Keratinocyte (primary cell): ENCODE data around the gene KRTAP10-4. TPM values are rescaled to one million over a fixed set of nuclear protein-coding genes. Genes with fewer than 3 reads are reported as not detected.
"Not testable (repeated sequence)": the region's sequence is repeated elsewhere in the genome, so short reads cannot be mapped to it uniquely, and the experiment has no call there.

Source experiments
- DNase-seq: peaks from one replicate; pipeline ENCODE4 v3.0.0-alpha.2; 2011; ENCODE audit warnings: low read depth, missing footprints, low spot score
- FAIRE-seq: peaks from 2 replicates; lab custom pipeline; 2011; peaks lifted over from hg19 to GRCh38; lab: Jason Lieb, UNC
- H2AFZ ChIP-seq: 2 replicates; pipeline ENCODE4 v1.6.0; 2012; ENCODE audit warnings: low read length, control low read depth, inconsistent platforms; ENCODE audit not compliant: control insufficient read depth
- H3K27ac ChIP-seq: 2 replicates; pipeline ENCODE4 v1.5.1; 2011; ENCODE audit warnings: low read length; ENCODE audit not compliant: control insufficient read depth, insufficient read depth
- H3K27me3 ChIP-seq: 3 replicates; pipeline ENCODE4 v1.6.0; 2011; ENCODE audit warnings: low read length; ENCODE audit not compliant: control insufficient read depth, insufficient read depth; ENCODE audit errors: extremely low read depth
- H3K36me3 ChIP-seq, 2 experiments: 2 replicates in 1 of 2; 3 replicates in 1 of 2; pipeline ENCODE4 v1.5.1; 2011; ENCODE audit warnings: low read length in 2 of 2, mild to moderate bottlenecking in 1 of 2; ENCODE audit not compliant: control insufficient read depth in 2 of 2, insufficient read depth in 2 of 2; ENCODE audit errors: extremely low read depth in 1 of 2
- H3K4me1 ChIP-seq: 3 replicates; pipeline ENCODE4 v1.5.1; 2011; ENCODE audit warnings: low read length; ENCODE audit not compliant: control insufficient read depth, insufficient read depth; ENCODE audit errors: extremely low read depth
- H3K4me2 ChIP-seq: 3 replicates; pipeline ENCODE4 v1.6.0; 2011; ENCODE audit warnings: low read depth, low read length; ENCODE audit not compliant: control insufficient read depth, insufficient read depth; ENCODE audit errors: extremely low read depth
- H3K4me3 ChIP-seq, 3 experiments: fragments of 200-600 bp in 1 of 3; sonication (generic) in 1 of 3; 2 replicates in 2 of 3; 3 replicates in 1 of 3; pipeline ENCODE4 v1.5.1; 2011 to 2016; ENCODE audit warnings: low read length in 3 of 3, mild to moderate bottlenecking in 3 of 3, control low read depth in 2 of 3, inconsistent platforms in 1 of 3, low read depth in 1 of 3, mixed read lengths in 1 of 3, mixed run types in 1 of 3, moderate library complexity in 1 of 3; ENCODE audit not compliant: control insufficient read depth in 2 of 3, insufficient read depth in 2 of 3; ENCODE audit errors: extremely low read depth in 1 of 3
- H3K79me2 ChIP-seq: 2 replicates; pipeline ENCODE4 v1.6.0; 2012; ENCODE audit warnings: low read length; ENCODE audit not compliant: control insufficient read depth, insufficient read depth
- H3K9ac ChIP-seq: 3 replicates; pipeline ENCODE4 v1.6.0; 2011; ENCODE audit warnings: low read length; ENCODE audit not compliant: control insufficient read depth, insufficient read depth; ENCODE audit errors: extremely low read depth
- H3K9me1 ChIP-seq: 3 replicates; pipeline ENCODE4 v1.6.0; 2011; ENCODE audit warnings: low read length; ENCODE audit not compliant: control insufficient read depth, insufficient read depth; ENCODE audit errors: extremely low read depth
- H3K9me3 ChIP-seq: 2 replicates; pipeline ENCODE4 v1.5.1; 2012; ENCODE audit warnings: low read depth, low read length; ENCODE audit not compliant: control insufficient read depth
- H4K20me1 ChIP-seq: 3 replicates; pipeline ENCODE4 v1.6.0; 2011; ENCODE audit warnings: low read length; ENCODE audit not compliant: control insufficient read depth, insufficient read depth; ENCODE audit errors: extremely low read depth
- CTCF ChIP-seq, 3 experiments: IDR thresholded peaks in 1 of 3; conservative IDR thresholded peaks in 1 of 3; optimal IDR thresholded peaks in 1 of 3; 2 replicates in 2 of 3; 3 replicates in 1 of 3; pipeline versions ENCODE3 to v1.5.1; 2011; ENCODE audit warnings: low read length in 3 of 3, mild to moderate bottlenecking in 3 of 3, moderate library complexity in 2 of 3, control low read depth in 1 of 3, inconsistent platforms in 1 of 3; ENCODE audit not compliant: insufficient read depth in 2 of 3; ENCODE audit errors: extremely low read depth in 1 of 3
- EZH2 ChIP-seq: IDR thresholded peaks from one replicate; pipeline ENCODE4 v1.6.1; 2012; ENCODE audit warnings: inconsistent platforms, mild to moderate bottlenecking, low read length, moderate library complexity
- dilution Hi-C: fragments of 300-500 bp; cut with MboI; formaldehyde crosslinking; loops from one replicate; pipeline ENCODE4 v1.7.0; 2020; ENCODE audit warnings: low sequenced_read_pairs; ENCODE audit not compliant: extremely low pct_ligation_motif_present
- polyA plus RNA-seq, 5 experiments: library from polyadenylated mRNA; depleted of rRNA in 3 of 5; stranded (reverse) in 3 of 5; stranded (forward) in 1 of 5; unstranded in 1 of 5; fragments of >200 nt; gene quantifications; 1 replicate in 1 of 5; 2 replicates in 3 of 5; 3 replicates in 1 of 5; pipeline versions ENCODE4 v1.2.1 to v1.2.3, GENCODE V29; 2011 to 2012; ENCODE audit warnings: missing spikeins in 2 of 5, low read depth in 1 of 5, low replicate concordance in 1 of 5

KRTAP10-4 gene
- polyA plus RNA-seq, 1 donor (not counting 4 experiments of a cell fraction or from before 2014, with no cell fraction given): not detected

DNA sequence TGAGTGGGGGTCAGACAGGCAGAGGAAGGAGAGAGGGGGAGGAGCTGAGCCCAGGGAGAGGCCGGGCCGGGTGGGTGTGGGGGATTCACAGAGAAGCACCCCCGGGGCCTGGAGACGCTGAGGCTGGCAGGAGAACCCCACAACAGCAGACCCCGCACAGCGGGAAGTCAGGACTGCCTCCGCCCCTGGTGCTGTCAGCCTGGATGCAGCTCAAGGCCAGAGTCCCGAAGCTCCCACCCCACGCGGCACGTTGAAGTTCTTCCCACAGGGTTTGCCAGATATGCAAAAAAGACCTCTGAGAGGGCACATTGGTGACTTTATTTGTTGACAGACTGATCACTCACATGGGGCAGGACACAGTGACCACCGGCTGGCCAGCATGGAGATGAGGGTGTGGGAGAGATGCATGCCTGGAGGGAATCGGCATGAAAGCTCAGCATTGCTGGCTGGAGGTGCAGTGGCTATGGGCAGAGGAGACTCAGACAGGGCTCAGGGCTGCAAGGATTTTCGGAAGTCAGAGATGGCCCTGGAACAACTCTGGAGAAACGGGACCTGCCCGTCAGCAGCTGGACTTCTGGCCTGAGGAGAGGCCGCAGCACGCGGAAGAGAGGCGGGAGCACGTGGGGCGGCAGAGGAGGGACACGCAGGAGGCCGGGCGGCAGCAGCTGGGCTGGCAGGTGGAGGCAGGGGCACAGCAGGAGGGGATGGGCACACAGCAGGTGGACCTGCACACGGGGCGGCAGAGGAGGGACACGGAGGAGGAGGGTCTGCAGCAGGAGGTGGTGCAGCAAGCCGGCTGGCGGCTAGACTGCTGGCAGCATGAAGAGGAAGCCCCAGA is 15.8 kb upstream of the KRTAP10-4 start:
- H3K9ac ChIP-seq: no peak overlapping the region
- dilution Hi-C loops: no loop called here
- no peak for TF ChIP-seq EZH2
- no peak for TF ChIP-seq CTCF (optimal IDR thresholded peaks at IDR 0.05 in 1 of 3, IDR thresholded peaks at IDR 0.05 in 1 of 3, conservative IDR thresholded peaks at IDR 0.05 in 1 of 3; ENCODE audit: extremely low read depth in 1 of 3, insufficient read depth in 2 of 3, low read length in 3 of 3)
- peaks cover 5% of the 10 kb centered on the region for H3K27me3 ChIP-seq
- no peaks in the 10 kb centered on the region for H3K4me1 ChIP-seq
- no peaks in the 10 kb centered on the region for H3K9me1 ChIP-seq
- no peaks in the 10 kb centered on the region for H3K36me3 ChIP-seq
- no peaks in the 10 kb centered on the region for H3K79me2 ChIP-seq
- no peaks in the 10 kb centered on the region for H3K9me3 ChIP-seq
- H3K4me3 ChIP-seq: no peak overlapping the region
- FAIRE-seq (no peak), DNase-seq (no peak)
- no peak overlapping the region for H2AFZ ChIP-seq
- H3K4me2 ChIP-seq: no peak overlapping the region
- no peaks in the 10 kb centered on the region for H4K20me1 ChIP-seq
- no peak overlapping the region for H3K27ac ChIP-seq

- H3K36me3 ChIP-seq, H2AFZ ChIP-seq, DNase-seq, H3K79me2 ChIP-seq, FAIRE-seq, H3K27me3 ChIP-seq, H3K9me3 ChIP-seq, H3K27ac ChIP-seq, H3K4me2 ChIP-seq, H3K9ac ChIP-seq, dilution Hi-C loops, H4K20me1 ChIP-seq, H3K9me1 ChIP-seq, H3K4me1 ChIP-seq, H3K4me3 ChIP-seq: not testable (repeated sequence)
Measured at GRCh38 chr21:44558329-44558675, 15.2 kb upstream of the KRTAP10-4 start.
